Fibroblast of skin of back (primary cell): ENCODE measurements around the gene RPAP3.
"Not testable (repeated sequence)": the region's sequence is repeated elsewhere in the genome, so short reads cannot be mapped to it uniquely, and the experiment has no call there.

Source experiments
- DNase-seq: peaks from one replicate; pipeline ENCODE4 v3.0.0-alpha.2; 2013

RPAP3 gene

GRCh38 chr12:47667935-47668334, 37.9 kb downstream of the RPAP3 start:
- not testable (repeated sequence) for DNase-seq

DNA sequence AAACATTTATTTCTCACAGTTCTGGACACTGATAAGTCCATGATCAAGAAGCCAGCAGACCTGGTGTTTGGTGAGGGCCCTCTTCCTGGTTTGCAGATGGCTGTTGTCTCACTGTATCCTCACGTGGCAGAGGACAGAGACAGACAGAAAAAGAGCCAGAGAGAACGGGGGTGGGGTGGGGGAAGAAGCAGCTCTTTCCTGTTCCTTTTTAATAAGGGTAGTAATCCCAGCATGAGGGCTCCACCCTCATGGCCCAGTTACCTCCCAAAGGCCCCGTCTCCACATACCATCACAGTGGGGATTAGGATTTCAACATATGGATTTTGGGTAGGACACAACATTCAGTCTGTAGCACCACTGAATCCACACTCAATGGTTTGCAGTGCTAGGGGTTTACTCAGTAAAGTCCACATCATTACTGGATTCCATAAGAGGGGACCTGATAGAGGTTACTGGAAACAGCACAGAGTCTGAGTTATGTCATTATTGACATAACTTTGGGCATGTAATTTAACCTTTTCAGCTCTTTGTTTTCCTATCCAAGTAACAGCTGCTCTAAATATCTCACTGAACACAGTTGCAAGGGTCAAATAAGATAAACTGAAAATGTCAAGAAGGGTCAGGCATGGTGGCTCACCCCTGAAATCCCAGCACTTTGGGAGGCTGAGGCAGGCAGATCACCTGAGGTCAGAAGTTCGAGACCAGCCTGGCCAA, 53.2 kb downstream of the RPAP3 start:
- DNase-seq, result peak; percentile 19

GRCh38 chr12:47651368-47652254, 54.2 kb downstream of the RPAP3 start:
- DNase-seq, result peak; percentile 64

- peak; percentile 12 for DNase-seq
Measured at GRCh38 chr12:47650469-47650868, 55.4 kb downstream of the RPAP3 start.

GRCh38 chr12:47649381-47649780, 56.4 kb downstream of the RPAP3 start:
- DNase-seq, result no peak

DNA sequence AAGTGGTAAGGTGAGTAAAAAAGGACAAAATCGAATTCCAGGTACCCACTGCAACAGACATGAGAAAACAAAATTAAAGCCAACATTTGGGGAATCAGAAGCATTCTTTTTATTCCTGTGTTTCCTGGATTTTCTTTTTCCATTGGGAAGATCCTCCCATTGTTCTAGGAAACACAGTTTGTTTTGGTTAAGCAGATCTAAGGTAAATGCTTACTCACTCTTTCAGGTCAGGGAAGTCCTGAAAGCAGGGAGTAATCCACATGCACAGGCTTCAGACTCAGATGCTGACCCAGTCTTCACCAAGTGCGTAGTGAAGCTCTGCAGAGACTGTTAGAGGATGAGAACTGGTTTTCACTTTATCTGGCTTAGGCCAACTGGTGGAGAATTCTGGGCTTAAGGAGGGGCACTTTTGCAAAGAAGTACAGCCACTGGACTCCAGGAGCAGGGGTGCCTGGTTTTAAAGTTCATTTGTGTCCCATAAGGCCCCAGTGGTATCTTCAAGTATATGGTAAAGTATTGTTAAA, 57.7 kb downstream of the RPAP3 start:
- no peak for DNase-seq

GRCh38 chr12:47642310-47642709, 63.5 kb downstream of the RPAP3 start:
- DNase-seq, result not testable (repeated sequence)

GRCh38 chr12:47636908-47637780, 68.7 kb downstream of the RPAP3 start:
- DNase-seq, result peak; percentile 17

- not testable (repeated sequence) for DNase-seq
Measured at GRCh38 chr12:47635770-47636169, 70.1 kb downstream of the RPAP3 start.

DNA sequence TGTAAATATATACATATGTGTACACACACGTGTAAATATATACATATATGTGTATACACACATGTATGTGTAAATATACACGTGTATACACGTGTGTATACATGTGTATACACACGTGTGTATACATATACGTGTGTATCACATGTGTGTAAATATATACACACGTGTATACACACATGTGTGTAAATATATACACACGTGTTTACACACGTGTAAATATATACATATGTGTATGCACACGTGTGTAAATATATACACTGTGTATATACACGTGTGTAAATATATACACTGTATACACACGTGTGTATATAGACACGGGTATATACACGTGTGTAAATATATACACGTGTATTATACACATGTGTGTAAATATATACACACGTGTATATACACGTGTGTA, 71.7 kb downstream of the RPAP3 start:
- no peak for DNase-seq

DNA sequence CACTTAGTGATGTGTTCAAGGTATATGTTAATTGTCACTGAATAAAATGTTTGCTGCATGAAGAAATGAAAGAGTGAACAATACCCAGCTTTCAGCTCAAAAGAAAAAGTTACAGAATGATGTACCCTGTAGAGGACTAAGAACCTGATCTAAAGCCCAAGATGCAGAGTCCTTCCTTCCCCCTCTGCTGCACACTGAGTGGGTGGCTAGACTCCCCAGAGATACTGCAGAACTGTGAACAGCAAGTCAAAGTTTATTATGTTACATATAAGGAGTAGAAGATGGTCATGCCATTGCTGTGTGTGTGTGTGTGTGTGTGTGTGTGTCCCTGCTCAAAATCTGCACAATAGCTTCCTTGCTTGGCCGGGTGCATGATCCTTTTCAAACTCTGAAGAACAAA, 83.9 kb downstream of the RPAP3 start:
- DNase-seq, result no peak

GRCh38 chr12:47617476-47617875, 88.4 kb downstream of the RPAP3 start:
- DNase-seq, result no peak

DNA sequence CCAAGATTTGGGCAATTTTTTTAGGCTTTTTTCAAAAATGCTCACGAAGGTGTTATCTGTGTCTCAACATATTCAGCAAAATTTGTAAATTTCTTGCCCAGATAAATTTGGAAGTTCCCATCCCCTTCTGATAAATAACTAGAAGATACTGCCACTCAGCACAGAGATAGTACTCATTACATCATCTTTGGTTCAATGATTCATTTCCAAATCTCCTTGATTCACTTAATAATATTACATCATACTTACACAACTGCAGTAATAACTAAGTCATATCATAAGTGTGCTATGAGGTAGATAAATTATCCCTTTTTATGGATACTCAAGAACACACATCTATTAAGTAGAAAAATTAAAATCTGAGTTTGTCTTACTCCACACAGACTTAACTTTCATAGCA, 89.4 kb downstream of the RPAP3 start:
- DNase-seq, result no peak

GRCh38 chr12:47615711-47616110, 90.1 kb downstream of the RPAP3 start:
- no peak for DNase-seq

DNA sequence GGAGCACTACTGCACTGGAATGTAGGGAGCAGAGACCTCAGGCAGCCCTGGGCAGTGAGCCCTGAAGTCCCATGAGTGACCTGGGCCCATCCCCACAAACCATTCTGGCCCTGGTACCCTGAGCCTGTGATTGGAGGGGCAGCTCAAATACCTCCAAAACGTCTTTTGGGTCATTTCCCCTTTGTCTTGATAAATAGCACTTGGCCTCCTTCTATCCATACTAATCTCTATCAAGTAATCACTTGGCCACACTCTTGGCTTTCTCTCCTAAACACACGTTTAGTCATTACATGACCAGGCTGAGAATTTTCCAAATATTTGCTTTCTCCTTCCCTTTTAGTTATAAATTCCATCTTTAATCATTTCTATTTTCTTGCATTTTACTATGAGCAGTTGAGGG, 91.3 kb downstream of the RPAP3 start:
- DNase-seq, result no peak

DNA sequence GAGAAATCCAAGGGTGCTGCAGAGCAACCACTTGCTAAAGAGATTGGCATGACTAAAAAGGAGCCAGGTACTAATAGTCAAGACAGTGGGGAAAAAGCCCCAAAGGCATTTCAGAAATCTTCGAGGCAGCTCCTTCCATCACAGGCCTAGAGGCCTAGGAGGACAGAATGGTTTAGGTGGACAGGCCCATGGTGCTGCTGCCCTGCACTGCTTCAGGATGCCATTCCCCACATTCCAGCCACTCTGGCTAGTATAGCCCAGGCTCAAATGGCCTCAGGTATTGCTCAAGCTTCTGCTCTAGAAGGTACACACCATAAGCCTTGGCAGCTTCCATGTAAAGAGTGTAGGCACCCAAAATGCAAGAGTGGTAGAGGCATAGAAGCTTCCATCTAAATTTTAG, 92.9 kb downstream of the RPAP3 start:
- no peak for DNase-seq

DNA sequence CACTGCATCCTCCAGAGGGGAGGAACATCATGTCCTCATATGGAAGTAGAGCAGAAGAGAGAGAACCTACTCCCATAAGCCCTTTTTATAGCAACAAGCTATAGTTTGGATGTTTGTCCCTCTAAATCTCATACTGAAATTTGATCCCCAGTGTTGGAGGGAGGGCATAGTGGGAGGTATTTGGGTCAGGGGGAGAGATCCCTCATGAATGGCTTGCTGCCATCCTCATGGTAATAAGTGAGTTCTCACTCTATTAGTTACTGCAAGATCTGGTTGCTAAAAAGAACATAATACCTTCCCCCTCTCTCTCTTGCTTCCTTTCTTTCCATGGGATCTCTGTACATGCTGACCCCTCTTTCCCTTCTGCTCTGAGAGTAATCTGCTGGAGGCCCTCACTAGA, 93.9 kb downstream of the RPAP3 start:
- no peak for DNase-seq
